Chondrocyte (in vitro differentiated cells): ENCODE measurements around the gene TSPOAP1. TPM values are rescaled to one million over a fixed set of nuclear protein-coding genes. Genes with fewer than 3 reads are reported as not detected.

Experiments used
- DNase-seq: peaks from one replicate; pipeline ENCODE4 v3.0.0; 2021; ENCODE audit warnings: mixed read lengths, low spot score
- H3K27ac Mint-ChIP-seq: one replicate; pipeline ENCODE4 v1.8.0; 2021; ENCODE audit warnings: mild to moderate bottlenecking, moderate library complexity, mixed read lengths; ENCODE audit not compliant: unreplicated experiment
- H3K27me3 Mint-ChIP-seq: 2 replicates; pipeline ENCODE4 v1.8.0; 2021; ENCODE audit warnings: low read depth, mixed read lengths
- H3K36me3 Mint-ChIP-seq: 2 replicates; pipeline ENCODE4 v1.8.0; 2021; ENCODE audit warnings: low read depth, mixed read lengths
- H3K4me1 Mint-ChIP-seq: 2 replicates; pipeline ENCODE4 v1.8.0; 2021; ENCODE audit warnings: low read depth, mild to moderate bottlenecking, mixed read lengths
- H3K4me3 Mint-ChIP-seq: one replicate; pipeline ENCODE4 v1.8.0; 2021; ENCODE audit warnings: mild to moderate bottlenecking, moderate library complexity, mixed read lengths; ENCODE audit not compliant: unreplicated experiment
- H3K9me3 Mint-ChIP-seq: 2 replicates; pipeline ENCODE4 v1.8.0; 2021; ENCODE audit warnings: low read depth, mixed read lengths
- total RNA-seq: library from RNA; stranded (reverse); gene quantifications from 3 replicates; pipeline ENCODE4 v1.2.1, GENCODE V29; 2021
- TF ChIP-seq, protein P1 (sequence below): fragments of 200-600 bp; sonication (generic); IDR thresholded peaks from 2 replicates; pipeline ENCODE4 v1.5.0; 2021; ENCODE audit warnings: antibody characterized with exemption, mild to moderate bottlenecking, moderate library complexity

Gene TSPOAP1
- total RNA-seq, 1 donor from 2014 or later = 2.0 TPM

DNA sequence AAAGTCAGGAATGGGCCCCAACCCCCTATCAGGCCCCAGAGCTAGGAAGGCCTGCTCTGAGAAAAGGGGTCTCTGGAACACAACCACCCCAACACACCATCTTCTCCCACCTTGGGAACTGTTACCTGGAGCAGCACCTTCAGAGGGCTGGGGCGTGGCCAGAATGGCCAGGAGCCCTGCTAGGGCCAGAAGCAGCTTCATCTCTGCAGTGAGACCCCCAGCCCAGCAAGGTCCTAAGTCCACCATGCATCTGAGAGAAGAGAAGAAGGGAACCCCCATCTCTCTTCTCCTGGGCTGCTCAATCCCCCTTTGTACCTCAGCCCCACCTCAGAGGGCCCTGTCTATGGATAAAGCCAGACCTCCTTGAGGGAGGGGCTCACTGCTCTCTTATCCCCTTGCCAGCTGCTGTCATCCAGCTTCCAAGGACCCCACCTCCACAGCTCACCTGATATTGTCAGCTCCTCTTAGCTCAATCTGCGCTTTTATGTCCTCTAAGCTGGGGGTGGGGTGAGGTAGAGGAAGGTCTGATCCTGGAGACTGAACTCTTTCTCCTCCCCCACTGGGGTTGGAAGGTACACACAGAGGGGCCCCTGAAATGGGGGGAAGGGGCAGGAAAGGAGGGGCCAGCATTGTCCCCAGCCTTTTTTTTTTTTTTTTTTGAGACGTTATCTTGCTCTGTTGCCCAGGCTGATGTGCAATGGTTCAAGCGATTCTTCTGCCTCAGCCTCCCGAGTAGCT is 47.9 kb downstream of the TSPOAP1 start, which contains the start of gene MPO:
Gene MPO, minus strand, starts transcription at position 456 of the 738 bp plus-strand sequence. Its CDS starts 177 bp downstream, at position 279.
- H3K27ac Mint-ChIP-seq = peak within 1 kb of the TSS; percentile 32
- no peaks in the 10 kb centered on the region for H3K36me3 Mint-ChIP-seq
- TF ChIP-seq, protein P1, sequence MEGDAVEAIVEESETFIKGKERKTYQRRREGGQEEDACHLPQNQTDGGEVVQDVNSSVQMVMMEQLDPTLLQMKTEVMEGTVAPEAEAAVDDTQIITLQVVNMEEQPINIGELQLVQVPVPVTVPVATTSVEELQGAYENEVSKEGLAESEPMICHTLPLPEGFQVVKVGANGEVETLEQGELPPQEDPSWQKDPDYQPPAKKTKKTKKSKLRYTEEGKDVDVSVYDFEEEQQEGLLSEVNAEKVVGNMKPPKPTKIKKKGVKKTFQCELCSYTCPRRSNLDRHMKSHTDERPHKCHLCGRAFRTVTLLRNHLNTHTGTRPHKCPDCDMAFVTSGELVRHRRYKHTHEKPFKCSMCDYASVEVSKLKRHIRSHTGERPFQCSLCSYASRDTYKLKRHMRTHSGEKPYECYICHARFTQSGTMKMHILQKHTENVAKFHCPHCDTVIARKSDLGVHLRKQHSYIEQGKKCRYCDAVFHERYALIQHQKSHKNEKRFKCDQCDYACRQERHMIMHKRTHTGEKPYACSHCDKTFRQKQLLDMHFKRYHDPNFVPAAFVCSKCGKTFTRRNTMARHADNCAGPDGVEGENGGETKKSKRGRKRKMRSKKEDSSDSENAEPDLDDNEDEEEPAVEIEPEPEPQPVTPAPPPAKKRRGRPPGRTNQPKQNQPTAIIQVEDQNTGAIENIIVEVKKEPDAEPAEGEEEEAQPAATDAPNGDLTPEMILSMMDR = no peak
- peaks cover 3% of the 10 kb centered on the region for H3K4me1 Mint-ChIP-seq
- peaks cover 20% of the 10 kb centered on the region for H3K27me3 Mint-ChIP-seq
- no peak within 1 kb of the TSS for H3K4me3 Mint-ChIP-seq
- H3K9me3 Mint-ChIP-seq = no peaks in the 10 kb centered on the region
- no peak for DNase-seq

DNA sequence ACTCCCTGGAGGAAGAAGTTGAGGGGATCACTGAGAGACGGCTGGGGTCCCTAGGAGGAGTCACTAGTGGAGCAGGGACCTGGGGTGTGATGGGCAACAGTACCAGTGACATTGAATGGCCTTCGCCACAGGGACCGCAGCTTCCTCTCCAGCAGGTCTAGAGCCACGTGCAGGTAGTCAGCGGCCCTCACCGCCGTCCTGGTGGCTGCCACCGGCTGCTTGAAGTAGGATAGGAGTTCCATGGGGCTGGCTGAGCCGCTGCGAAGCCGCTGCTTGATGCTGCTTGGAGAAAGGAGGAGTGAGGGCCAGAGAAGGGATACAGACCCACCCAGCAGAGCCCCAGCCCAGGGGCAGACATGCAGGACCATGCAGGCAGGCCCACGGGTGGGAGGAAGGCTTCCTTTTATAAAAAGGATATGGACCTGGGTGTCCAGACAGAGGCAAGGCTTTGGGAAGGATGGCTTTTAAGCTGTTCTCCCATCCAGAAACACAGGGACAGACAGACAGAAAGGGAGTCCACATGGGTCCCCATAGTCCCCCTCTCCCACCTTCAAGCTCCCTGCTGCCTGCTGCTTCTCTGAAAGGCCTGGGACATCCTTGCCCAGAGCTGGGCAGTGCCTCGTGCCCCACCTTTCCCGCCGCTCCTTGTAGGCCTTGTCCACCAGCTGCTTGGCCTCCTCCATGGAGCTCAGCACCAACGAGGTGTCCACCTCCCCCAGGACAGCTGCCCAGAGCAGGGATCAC is 48.7 kb downstream of the TSPOAP1 start:
- Mint-ChIP-seq H3K9me3 (no peaks in the 10 kb centered on the region), H3K27me3 (peaks cover 22% of the 10 kb centered on the region), H3K4me1 (no peaks in the 10 kb centered on the region), H3K27ac (no peak overlapping the region), H3K4me3 (no peak overlapping the region), H3K36me3 (no peaks in the 10 kb centered on the region)
- TF ChIP-seq, protein P1 = no peak
- DNase-seq = no peak

DNA sequence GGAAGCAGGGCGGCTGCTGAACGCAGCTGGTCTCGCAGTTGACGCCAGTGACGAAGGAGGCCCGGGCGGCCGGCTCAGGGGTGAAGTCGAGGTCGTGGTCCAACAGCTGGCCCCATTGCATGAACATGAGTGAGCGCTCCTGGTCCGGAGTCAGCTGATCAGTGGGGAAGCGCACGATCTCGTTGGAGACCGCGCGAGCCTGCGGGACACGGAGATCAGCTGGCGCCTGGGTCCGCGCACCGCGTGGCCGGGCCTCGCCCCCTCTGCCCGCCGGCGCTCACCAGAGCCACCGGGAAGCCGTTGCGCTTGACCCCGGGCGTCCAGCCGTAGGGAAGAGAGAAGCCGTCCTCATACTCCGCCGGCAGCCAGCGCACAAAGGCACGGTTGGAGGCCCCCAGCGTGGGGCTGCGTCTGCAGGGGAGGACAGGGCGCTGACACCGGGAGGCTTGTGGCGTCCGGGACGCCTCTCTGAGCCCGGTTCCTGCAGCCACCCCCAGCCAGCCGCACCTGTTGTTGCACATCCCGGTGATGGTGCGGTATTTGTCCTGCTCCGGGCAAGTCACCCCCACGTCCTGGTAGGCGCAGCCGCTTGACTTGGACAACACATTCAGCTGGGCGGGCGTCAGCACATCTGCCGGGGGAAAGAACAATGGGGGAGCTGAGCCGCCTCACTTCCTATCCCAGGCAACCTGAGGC is 49.4 kb downstream of the TSPOAP1 start:
- TF ChIP-seq, protein P1 = no peak
- no peaks in the 10 kb centered on the region for H3K9me3 Mint-ChIP-seq
- H3K4me3 Mint-ChIP-seq = no peak overlapping the region
- H3K27me3 Mint-ChIP-seq = peaks cover 24% of the 10 kb centered on the region
- no peaks in the 10 kb centered on the region for H3K36me3 Mint-ChIP-seq
- H3K27ac Mint-ChIP-seq = no peak overlapping the region
- H3K4me1 Mint-ChIP-seq = no peaks in the 10 kb centered on the region
- no peak for DNase-seq

DNA sequence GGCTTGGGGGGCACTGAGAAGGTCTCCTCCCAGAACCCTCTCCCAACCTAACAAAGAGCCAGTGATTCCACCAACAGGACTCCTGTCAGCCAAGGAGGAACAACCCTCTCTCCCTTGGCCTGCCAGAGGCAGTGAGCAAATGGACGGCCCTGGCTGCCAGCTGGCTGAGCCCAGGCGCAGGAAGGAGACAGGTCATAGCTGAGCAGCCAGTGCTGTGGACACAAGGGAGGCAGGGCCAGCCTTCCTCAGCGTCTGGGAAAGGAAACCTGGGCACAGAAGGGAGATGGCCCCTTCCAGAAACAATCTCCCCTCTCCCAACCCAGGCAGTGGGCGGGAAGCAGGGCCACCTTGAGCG is 50.0 kb downstream of the TSPOAP1 start:
- no peak overlapping the region for H3K4me3 Mint-ChIP-seq
- peaks cover 28% of the 10 kb centered on the region for H3K27me3 Mint-ChIP-seq
- H3K36me3 Mint-ChIP-seq = no peaks in the 10 kb centered on the region
- TF ChIP-seq, protein P1 = no peak
- no peaks in the 10 kb centered on the region for H3K9me3 Mint-ChIP-seq
- DNase-seq = no peak
- H3K4me1 Mint-ChIP-seq = no peaks in the 10 kb centered on the region
- no peak overlapping the region for H3K27ac Mint-ChIP-seq
